Thoracic aorta (tissue), 2 donors: ENCODE measurements around the gene TRIM40. TPM values are rescaled to one million over a fixed set of nuclear protein-coding genes. Genes with fewer than 3 reads are reported as not detected.

Source experiments
- ATAC-seq: fragments of 150-250 bp; one replicate; pipeline ENCODE4 v1.8.0; 2017; ENCODE audit warnings: low read depth; ENCODE audit not compliant: insufficient number of reproducible peaks, low FRiP score
- DNase-seq: peaks from one replicate; pipeline ENCODE4 v3.0.0-alpha.2; 2020; ENCODE audit warnings: low spot score
- H3K27ac ChIP-seq, 2 donors: fragments of 200-600 bp; sonication (generic); 1 replicate in 1 of 2; 2 replicates in 1 of 2; pipeline ENCODE4 v1.5.1; 2016; ENCODE audit warnings: mild to moderate bottlenecking in 2 of 2, moderate library complexity in 2 of 2
- H3K27me3 ChIP-seq: fragments of 200-600 bp; sonication (generic); replicated peaks from 2 replicates; pipeline ENCODE4 v1.6.0; 2016; ENCODE audit warnings: mild to moderate bottlenecking; ENCODE audit not compliant: insufficient read depth
- H3K36me3 ChIP-seq: fragments of 200-600 bp; sonication (generic); one replicate; pipeline ENCODE4 v1.5.1; 2016
- H3K4me1 ChIP-seq, 2 donors: fragments of 200-600 bp; sonication (generic); 1 replicate in 1 of 2; 2 replicates in 1 of 2; pipeline versions ENCODE4 v1.5.1 to v1.6.0; 2016; ENCODE audit warnings: low read depth in 2 of 2, mild to moderate bottlenecking in 1 of 2; ENCODE audit not compliant: control insufficient read depth in 1 of 2
- H3K4me3 ChIP-seq: fragments of 200-600 bp; sonication (generic); 2 replicates; pipeline ENCODE4 v1.5.1; 2016; ENCODE audit warnings: mild to moderate bottlenecking
- H3K9me3 ChIP-seq: fragments of 200-600 bp; sonication (generic); 2 replicates; pipeline ENCODE4 v1.5.1; 2016
- total RNA-seq, 2 donors: library from RNA; depleted of rRNA; stranded (reverse); fragments of >200 nt; gene quantifications; one replicate each; pipeline versions ENCODE4 v1.1.0 to v1.2.3, GENCODE V29; 2016
- TF ChIP-seq, protein P1 (sequence below): fragments of 200-600 bp; sonication (generic); IDR thresholded peaks from one replicate; pipeline ENCODE4 v1.5.1; 2019; ENCODE audit warnings: antibody characterized with exemption

The TRIM40 gene, protein sequence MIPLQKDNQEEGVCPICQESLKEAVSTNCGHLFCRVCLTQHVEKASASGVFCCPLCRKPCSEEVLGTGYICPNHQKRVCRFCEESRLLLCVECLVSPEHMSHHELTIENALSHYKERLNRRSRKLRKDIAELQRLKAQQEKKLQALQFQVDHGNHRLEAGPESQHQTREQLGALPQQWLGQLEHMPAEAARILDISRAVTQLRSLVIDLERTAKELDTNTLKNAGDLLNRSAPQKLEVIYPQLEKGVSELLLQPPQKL
- not detected for total RNA-seq

DNA sequence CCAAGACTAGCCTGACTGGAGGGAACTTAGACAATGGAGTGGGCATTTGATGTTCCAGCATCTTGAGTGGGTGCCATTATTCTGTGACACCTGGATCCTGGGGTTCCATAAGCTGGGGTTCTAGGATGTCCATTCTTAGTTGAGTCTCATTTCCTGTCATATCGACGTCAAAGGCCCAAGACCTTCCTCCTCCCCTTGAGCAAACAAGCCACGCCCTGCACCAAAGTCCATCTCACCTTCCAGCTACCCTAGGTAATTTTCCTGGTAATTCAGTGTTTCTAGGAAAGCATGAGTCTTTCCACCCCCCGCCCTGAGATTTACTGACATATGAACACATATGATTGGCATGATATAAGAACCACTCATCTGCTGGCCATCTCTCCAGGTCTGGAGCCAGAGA lies at the start of gene TRIM40:
TSS of gene TRIM40 (plus strand) at position 384 of the 400 bp plus-strand sequence. CDS start 897 bp downstream, outside the sequence.
- H3K27ac ChIP-seq, result no peak within 1 kb of the TSS
- H3K4me1 ChIP-seq, result no peaks in the 10 kb centered on the region
- no peaks in the 10 kb centered on the region for H3K36me3 ChIP-seq
- ATAC-seq, result no peak
- TF ChIP-seq, protein P1, sequence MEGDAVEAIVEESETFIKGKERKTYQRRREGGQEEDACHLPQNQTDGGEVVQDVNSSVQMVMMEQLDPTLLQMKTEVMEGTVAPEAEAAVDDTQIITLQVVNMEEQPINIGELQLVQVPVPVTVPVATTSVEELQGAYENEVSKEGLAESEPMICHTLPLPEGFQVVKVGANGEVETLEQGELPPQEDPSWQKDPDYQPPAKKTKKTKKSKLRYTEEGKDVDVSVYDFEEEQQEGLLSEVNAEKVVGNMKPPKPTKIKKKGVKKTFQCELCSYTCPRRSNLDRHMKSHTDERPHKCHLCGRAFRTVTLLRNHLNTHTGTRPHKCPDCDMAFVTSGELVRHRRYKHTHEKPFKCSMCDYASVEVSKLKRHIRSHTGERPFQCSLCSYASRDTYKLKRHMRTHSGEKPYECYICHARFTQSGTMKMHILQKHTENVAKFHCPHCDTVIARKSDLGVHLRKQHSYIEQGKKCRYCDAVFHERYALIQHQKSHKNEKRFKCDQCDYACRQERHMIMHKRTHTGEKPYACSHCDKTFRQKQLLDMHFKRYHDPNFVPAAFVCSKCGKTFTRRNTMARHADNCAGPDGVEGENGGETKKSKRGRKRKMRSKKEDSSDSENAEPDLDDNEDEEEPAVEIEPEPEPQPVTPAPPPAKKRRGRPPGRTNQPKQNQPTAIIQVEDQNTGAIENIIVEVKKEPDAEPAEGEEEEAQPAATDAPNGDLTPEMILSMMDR, result no peak
- H3K27me3 ChIP-seq, result no peaks in the 10 kb centered on the region
- DNase-seq, result no peak
- no peaks in the 10 kb centered on the region for H3K9me3 ChIP-seq
- no peak within 1 kb of the TSS for H3K4me3 ChIP-seq

DNA sequence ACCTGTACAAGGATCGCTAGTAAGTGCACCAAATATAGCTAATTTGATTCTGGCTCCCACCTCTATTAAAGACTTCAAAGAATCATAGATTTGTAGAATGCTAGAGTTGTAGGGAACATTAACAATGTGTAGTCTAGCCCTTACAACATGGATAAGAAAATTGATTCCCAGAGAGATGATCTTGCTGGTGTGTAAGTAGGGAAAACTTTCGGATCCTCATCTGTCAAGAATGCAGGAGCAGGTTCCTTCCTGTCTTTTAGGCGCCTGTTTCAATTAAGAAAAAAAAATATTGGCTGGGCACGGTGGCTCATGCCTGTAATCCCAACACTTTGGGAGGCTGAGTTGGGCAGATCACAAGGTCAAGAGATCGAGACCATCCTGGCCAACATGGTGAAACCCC lies 48.1 kb upstream of the TRIM40 start:
- H3K9me3 ChIP-seq, result no peaks in the 10 kb centered on the region
- H3K36me3 ChIP-seq, result no peaks in the 10 kb centered on the region
- H3K4me1 ChIP-seq, result no peaks in the 10 kb centered on the region
- no peak overlapping the region for H3K27ac ChIP-seq
- H3K4me3 ChIP-seq, result no peak overlapping the region
- no peak for ATAC-seq
- TF ChIP-seq, protein P1, result no peak
- H3K27me3 ChIP-seq, result no peaks in the 10 kb centered on the region
- DNase-seq, result no peak

DNA sequence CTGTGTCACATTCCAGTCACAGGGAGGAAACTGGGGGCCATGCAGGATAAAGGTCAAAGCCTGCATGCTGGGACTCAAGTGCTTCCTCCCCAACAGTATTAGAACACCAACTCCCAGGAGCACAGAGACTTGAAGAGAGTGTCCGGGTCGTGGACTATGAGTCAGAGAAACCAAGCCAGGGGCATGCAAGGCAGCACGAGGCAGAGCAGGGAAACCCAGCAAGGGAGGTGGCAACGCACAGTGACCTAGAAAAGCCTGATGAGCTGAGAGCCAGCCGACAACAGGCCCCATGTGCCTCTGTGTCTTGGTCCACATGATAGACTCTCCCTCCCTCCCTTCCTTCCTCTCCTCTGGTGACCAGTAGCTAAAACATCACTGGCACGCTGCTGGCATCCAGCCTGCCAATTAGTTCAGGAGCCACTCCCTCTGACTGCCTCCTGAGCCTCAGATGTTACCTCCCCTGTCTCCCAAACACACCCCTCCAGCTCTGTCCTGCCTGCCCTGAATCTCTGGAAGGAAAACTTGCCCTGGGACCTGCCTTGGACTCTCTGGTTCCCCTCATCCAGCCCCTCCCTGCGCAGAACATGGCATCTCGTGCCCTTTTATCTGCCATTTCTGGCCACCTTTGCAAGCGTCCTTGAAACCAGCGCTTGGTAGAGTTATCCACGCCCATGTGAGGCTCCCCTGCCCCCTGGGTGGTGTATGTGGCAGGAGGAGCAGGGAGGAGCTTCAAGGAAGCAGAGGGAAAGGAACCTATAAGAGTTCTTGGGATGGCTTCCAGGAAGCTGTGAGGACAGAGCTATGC lies 44.2 kb upstream of the TRIM40 start:
- no peaks in the 10 kb centered on the region for H3K27me3 ChIP-seq

DNA sequence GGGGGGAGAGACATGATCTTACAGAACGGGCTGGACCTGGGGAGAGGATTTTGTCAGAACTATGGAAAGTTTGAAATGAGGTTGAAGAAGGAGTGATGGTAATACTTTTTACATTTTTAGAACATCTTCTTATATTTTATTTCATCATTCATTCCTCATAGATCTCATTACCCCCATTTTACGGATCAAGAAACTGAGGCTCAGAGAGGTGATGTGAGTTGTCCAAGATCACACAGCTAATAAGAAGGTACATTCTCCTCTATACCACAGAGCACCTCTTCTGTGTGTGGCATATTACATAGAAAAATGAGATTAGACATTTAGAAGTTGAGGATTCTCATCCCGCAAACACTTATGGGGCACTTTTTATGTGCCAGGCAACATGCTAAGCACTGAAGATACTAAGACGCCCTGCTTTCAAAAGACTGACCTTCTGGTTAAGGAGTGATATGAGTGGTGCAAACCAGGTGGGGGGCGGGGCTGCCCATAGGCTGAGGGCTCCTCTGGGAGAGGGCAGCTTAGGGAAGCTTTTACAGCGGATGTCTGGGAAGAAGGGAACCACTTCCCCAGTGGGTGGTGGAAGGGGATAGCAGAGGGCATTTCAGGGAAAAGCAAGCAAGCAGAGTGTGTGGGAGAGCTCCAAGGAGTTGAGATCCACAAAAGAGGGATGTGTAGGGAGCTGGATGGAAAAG lies 42.9 kb upstream of the TRIM40 start:
- no peaks in the 10 kb centered on the region for H3K9me3 ChIP-seq
- H3K27me3 ChIP-seq, result no peaks in the 10 kb centered on the region
- TF ChIP-seq, protein P1, result no peak

More for the DNA sequence above, 44.2 kb upstream of the TRIM40 start:
- ATAC-seq, result no peak
- H3K27ac ChIP-seq, result no peak overlapping the region
- no peak for DNase-seq
- TF ChIP-seq, protein P1, result no peak
- H3K4me1 ChIP-seq, result no peaks in the 10 kb centered on the region
- H3K36me3 ChIP-seq, result no peaks in the 10 kb centered on the region
- no peak overlapping the region for H3K4me3 ChIP-seq
- H3K9me3 ChIP-seq, result no peaks in the 10 kb centered on the region

More for the DNA sequence above, 42.9 kb upstream of the TRIM40 start:
- ATAC-seq (no peak), DNase-seq (no peak)
- H3K36me3 ChIP-seq, result no peaks in the 10 kb centered on the region
- no peak overlapping the region for H3K27ac ChIP-seq
- no peaks in the 10 kb centered on the region for H3K4me1 ChIP-seq
- H3K4me3 ChIP-seq, result no peak overlapping the region
